ENCODE measurements around the gene INPP5E. TPM values are rescaled to one million over a fixed set of nuclear protein-coding genes. Genes with fewer than 3 reads are reported as not detected.

Gene INPP5E
- total and polyA plus RNA-seq, 10 of the 15 experiments (the other 5 are each of a cell fraction or from before 2014, with no cell fraction given) = 0.24 to 16.0 (median 5.3) TPM

GRCh38 chr9:136482793-136483588, 43.3 kb upstream of the INPP5E start, which contains the start of gene SEC16A (continued):
- TF ChIP-seq BCLAF1 (IDR thresholded peaks at IDR 0.05) = 0 out of 2 replicates have a peak, but pooled peaks have one; percentile 42
- TF ChIP-seq ZNF217 (IDR thresholded peaks at IDR 0.05) = 0 out of 2 replicates have a peak, but pooled peaks have one; percentile 31
- TF ChIP-seq DPF2 (IDR thresholded peaks at IDR 0.05) = peak; percentile 75
- TF ChIP-seq WRNIP1 (IDR thresholded peaks at IDR 0.05; ENCODE audit: borderline replicate concordance, low read depth, low read length) = no peak
- TF ChIP-seq MLLT1 (IDR thresholded peaks at IDR 0.05) = no peak
- TF ChIP-seq MEF2B (IDR thresholded peaks at IDR 0.05; ENCODE audit: partially characterized antibody, poor library complexity, severe bottlenecking) = no peak
- no peak for TF ChIP-seq ATF7 (IDR thresholded peaks at IDR 0.05; ENCODE audit: low read depth)
- TF ChIP-seq STAT3 (IDR thresholded peaks at IDR 0.05; ENCODE audit: low read depth, low read length) = no peak
- TF ChIP-seq CBX5 (IDR thresholded peaks at IDR 0.05; ENCODE audit: low read depth) = no peak
- no peak for TF ChIP-seq ESRRA (IDR thresholded peaks at IDR 0.05; ENCODE audit: low read length)
- TF ChIP-seq NRF1 (conservative IDR thresholded peaks at IDR 0.05; ENCODE audit: low read depth, low read length) = no peak
- TF ChIP-seq ZBTB11 (CRISPR knock-in tag; IDR thresholded peaks at IDR 0.05) = no peak
- no peak for TF ChIP-seq CUX1 (IDR thresholded peaks at IDR 0.05; ENCODE audit: insufficient replicate concordance, low read depth, low read length)
- TF ChIP-seq ETV6 (conservative IDR thresholded peaks at IDR 0.05 in 1 of 2, IDR thresholded peaks at IDR 0.05 in 1 of 2; ENCODE audit: borderline replicate concordance in 1 of 2, low read depth in 1 of 2) = no peak
- TF ChIP-seq NFIC (IDR thresholded peaks at IDR 0.05; ENCODE audit: low read depth, low read length) = no peak
- TF ChIP-seq TAF1 (IDR thresholded peaks at IDR 0.05; ENCODE audit: borderline replicate concordance, low read depth, low read length) = peak; percentile 90

All from GM12878 (cell line).